ENCODE measurements around the gene HAPSTR1. TPM values are rescaled to one million over a fixed set of nuclear protein-coding genes. Genes with fewer than 3 reads are reported as not detected.

HAPSTR1 gene
- total and polyA plus RNA-seq, 2 of the 4 experiments (the other 2 are of a cell fraction), result 22.2 to 56.5 TPM

- WGBS, 2 experiments (ENCODE audit: extremely low coverage in 2 of 2, insufficient read length in 1 of 2), result 67% methylated on average over 2 of the region's 8 CpGs; no CpG with 5 or more reads in 1 of the 2 experiments
- H3K18ac ChIP-seq (ENCODE audit: low read depth, low read length), result no peak overlapping the region
- no peak overlapping the region for H3K23ac ChIP-seq (ENCODE audit: low read depth, low read length)
- H3K4ac ChIP-seq (ENCODE audit: low read depth, low read length), result no peak overlapping the region
- no peak overlapping the region for H2BK5ac ChIP-seq (ENCODE audit: low read depth, low read length, poor library complexity, severe bottlenecking)
- ChIA-PET POLR2A (ENCODE audit: unreplicated experiment) (no interaction called here), CTCF (no interaction called here)
- ATAC-seq (ENCODE audit: low read depth) (no peak), DNase-seq (no peak)
- H4K91ac ChIP-seq (ENCODE audit: insufficient read depth, low read depth, low read length), result no peak overlapping the region
- H3K36me3 ChIP-seq (ENCODE audit: control insufficient read depth, insufficient read depth, low read length), result no peaks in the 10 kb centered on the region
- no peak overlapping the region for H2AK9ac ChIP-seq (replicated peaks; ENCODE audit: low read depth, low read length, poor library complexity)
- H3K27ac ChIP-seq (ENCODE audit: insufficient read depth, low read length), result no peak overlapping the region
- no peak overlapping the region for H3K4me3 ChIP-seq (ENCODE audit: insufficient read depth, low read depth, low read length)
- no peak for TF ChIP-seq SMC3 (IDR thresholded peaks at IDR 0.05; ENCODE audit: low read depth, low read length)
- no peak for TF ChIP-seq BHLHE40 (IDR thresholded peaks at IDR 0.05; ENCODE audit: low read depth, low read length)
- no peak for TF ChIP-seq RAD21 (IDR thresholded peaks at IDR 0.05; ENCODE audit: low read length)
- no peak for TF ChIP-seq POLR2A (IDR thresholded peaks at IDR 0.05; ENCODE audit: low read depth, low read length)
- H3K9me3 ChIP-seq (ENCODE audit: control insufficient read depth, insufficient read depth, low read length), result no peaks in the 10 kb centered on the region
- H3K9me1 ChIP-seq (ENCODE audit: insufficient read depth, low read length), result peaks cover 3% of the 10 kb centered on the region
- H3K14ac ChIP-seq (replicated peaks; ENCODE audit: low read depth, low read length), result no peak overlapping the region
- H2AK5ac ChIP-seq (ENCODE audit: low read depth, low read length), result no peak overlapping the region
- no peak overlapping the region for H3K56ac ChIP-seq (ENCODE audit: extremely low read depth, insufficient read depth, low read length)
- peaks cover under 1 to 14% of the 10 kb centered on the region in 2 experiments; a peak in 2 of 4 replicates for H3K79me1 ChIP-seq (ENCODE audit: low read depth in 1 of 2, low read length in 2 of 2)
- intact Hi-C loops (cut with micrococcal nuclease), result loop anchor here (2.0 to 10.0 kb wide), 2 partner anchors 231 to 571 kb away; no protein-coding TSS in a partner anchor
- no peak overlapping the region for H4K8ac ChIP-seq (ENCODE audit: low read depth in 2 of 2, low read length in 2 of 2)
- no peak overlapping the region for H3K4me2 ChIP-seq (ENCODE audit: low read depth, low read length)
- no peaks in the 10 kb centered on the region for H3K27me3 ChIP-seq (ENCODE audit: control insufficient read depth, insufficient read depth, low read length)
- dilution Hi-C loops (cut with HindIII; ENCODE audit: low sequenced_read_pairs, unreplicated experiment), result no loop called here
- H2BK20ac ChIP-seq (ENCODE audit: low read depth, low read length), result no peak overlapping the region
- BruUV-seq (replicated peaks), result no TSS peak
- H4K20me1 ChIP-seq (ENCODE audit: insufficient read depth, low read length), result peaks cover 4% of the 10 kb centered on the region; the same call in 1 of the 2 replicates
- no peak overlapping the region; the same call in 1 of the 2 replicates for H2BK120ac ChIP-seq (ENCODE audit: low read depth, low read length)
- peak overlapping the region; percentile 1 for H2AFZ ChIP-seq (replicated peaks; ENCODE audit: low read length, poor library complexity)
- in situ Hi-C loops (cut with MboI; ENCODE audit: low sequenced_read_pairs), result loop anchor here (25.0 kb wide), 2 partner anchors 473 to 573 kb away; partner anchors contain the start of gene ABAT
- no peaks in the 10 kb centered on the region for H3K4me1 ChIP-seq (ENCODE audit: control insufficient read depth, insufficient read depth, low read length)
- no peak overlapping the region for H2BK15ac ChIP-seq (ENCODE audit: low read depth, low read length)
- no peak overlapping the region for H3K9ac ChIP-seq (ENCODE audit: low read depth, low read length)
- no peak overlapping the region for H4K5ac ChIP-seq (ENCODE audit: low read depth, low read length)
Observed at GRCh38 chr16:9135797-9136196, 44.4 kb downstream of the HAPSTR1 start.

All from IMR-90 (cell line).